Activated T-helper 9 cell treated with anti-CD3 and anti-CD28 coated beads, Interleukin-2, amount 50 U/mL, for 16 hours (primary cell): Measurements from ENCODE around the gene MORC1.
"Not testable (repeated sequence)": the region's sequence is repeated elsewhere in the genome, so short reads cannot be mapped to it uniquely, and the experiment has no call there.

ENCODE experiments used
- DNase-seq: peaks from one replicate; pipeline ENCODE4 v3.0.0-alpha.2; 2020; ENCODE audit warnings: low read depth

The MORC1 gene

GRCh38 chr3:109112946-109113760 is 4.8 kb downstream of the MORC1 start:
- no peak for DNase-seq

GRCh38 chr3:109109574-109109973 is 8.4 kb downstream of the MORC1 start:
- no peak for DNase-seq

- no peak for DNase-seq
Measured at GRCh38 chr3:109098079-109098644, 19.8 kb downstream of the MORC1 start.

GRCh38 chr3:109095166-109095565 is 22.8 kb downstream of the MORC1 start:
- no peak for DNase-seq

GRCh38 chr3:109093561-109093960 is 24.4 kb downstream of the MORC1 start:
- DNase-seq: no peak

GRCh38 chr3:109091846-109092245 is 26.1 kb downstream of the MORC1 start:
- DNase-seq: no peak

GRCh38 chr3:109089265-109089664 is 28.7 kb downstream of the MORC1 start:
- DNase-seq: no peak

- no peak for DNase-seq
Measured at GRCh38 chr3:109081746-109082510, 36.0 kb downstream of the MORC1 start.

- not testable (repeated sequence) for DNase-seq
Measured at GRCh38 chr3:109080090-109080489, 37.8 kb downstream of the MORC1 start.

GRCh38 chr3:109073116-109073515 is 44.8 kb downstream of the MORC1 start:
- DNase-seq: no peak

- no peak for DNase-seq
Measured at GRCh38 chr3:109072194-109072593, 45.7 kb downstream of the MORC1 start.

GRCh38 chr3:109071350-109072142 is 46.4 kb downstream of the MORC1 start:
- DNase-seq: no peak

GRCh38 chr3:109070211-109070610 is 47.7 kb downstream of the MORC1 start:
- DNase-seq: no peak

GRCh38 chr3:109066864-109067263 is 51.1 kb downstream of the MORC1 start:
- DNase-seq: no peak

GRCh38 chr3:109059264-109059663 is 58.7 kb downstream of the MORC1 start:
- DNase-seq: no peak

GRCh38 chr3:109057616-109058015 is 60.3 kb downstream of the MORC1 start:
- DNase-seq: no peak

- no peak for DNase-seq
Measured at GRCh38 chr3:109057056-109057455, 60.9 kb downstream of the MORC1 start.

GRCh38 chr3:109050591-109051167 is 67.3 kb downstream of the MORC1 start:
- no peak for DNase-seq

- no peak for DNase-seq
Measured at GRCh38 chr3:109047366-109047765, 70.6 kb downstream of the MORC1 start.

- no peak for DNase-seq
Measured at GRCh38 chr3:109045271-109046040, 72.5 kb downstream of the MORC1 start.

- no peak for DNase-seq
Measured at GRCh38 chr3:109035082-109035481, 82.9 kb downstream of the MORC1 start.
